Measurements from ENCODE around the gene HS1BP3. TPM values are rescaled to one million over a fixed set of nuclear protein-coding genes. Genes with fewer than 3 reads are reported as not detected.

HS1BP3 gene
- total and polyA plus RNA-seq, 2 of the 13 experiments (the other 11 are each of a cell fraction or from before 2014, with no cell fraction given) = 15.2 to 22.0 TPM

- TF ChIP-seq ARHGAP35 (CRISPR knock-in tag; IDR thresholded peaks at IDR 0.05; ENCODE audit: borderline replicate concordance) (no peak), ZBTB1 (CRISPR knock-in tag; IDR thresholded peaks at IDR 0.05; ENCODE audit: borderline replicate concordance) (peak; percentile 62; the same call in 1 of the 2 replicates), ZNF264 (CRISPR knock-in tag; IDR thresholded peaks at IDR 0.05) (peak; percentile 75; the same call in 1 of the 2 replicates), ZNF326 (CRISPR knock-in tag; IDR thresholded peaks at IDR 0.05; ENCODE audit: borderline replicate concordance) (no peak), IKZF1 (IDR thresholded peaks at IDR 0.05) (no peak), ZNF263 (CRISPR knock-in tag; IDR thresholded peaks at IDR 0.05) (peak; percentile 34; the same call in 1 of the 2 replicates), TCF7 (IDR thresholded peaks at IDR 0.05; ENCODE audit: low read depth) (peak; percentile 85), NONO (IDR thresholded peaks at IDR 0.05) (no peak), NONO (CRISPR knock-in tag; conservative IDR thresholded peaks at IDR 0.05) (no peak), ZKSCAN1 (IDR thresholded peaks at IDR 0.05; ENCODE audit: low read length) (peak; percentile 46; the same call in 1 of the 2 replicates), ZBTB42 (CRISPR knock-in tag; IDR thresholded peaks at IDR 0.05) (no peak), ZNF644 (CRISPR knock-in tag; IDR thresholded peaks at IDR 0.05; ENCODE audit: low read depth) (peak; percentile 93), MXD3 (CRISPR knock-in tag; IDR thresholded peaks at IDR 0.05) (peak; percentile 46; the same call in 1 of the 2 replicates), ZNF800 (CRISPR knock-in tag; IDR thresholded peaks at IDR 0.05) (no peak), ZFP91 (CRISPR knock-in tag; IDR thresholded peaks at IDR 0.05; ENCODE audit: borderline replicate concordance) (peak; percentile 86), NFE2 (CRISPR knock-in tag; IDR thresholded peaks at IDR 0.05) (no peak), ZNF3 (CRISPR knock-in tag; IDR thresholded peaks at IDR 0.05) (0 out of 2 replicates have a peak, but pooled peaks have one; percentile 27), NFKB2 (CRISPR knock-in tag; IDR thresholded peaks at IDR 0.05; ENCODE audit: borderline replicate concordance) (peak; percentile 64; the same call in 1 of the 2 replicates), ZGPAT (CRISPR knock-in tag; IDR thresholded peaks at IDR 0.05) (peak; percentile 99)
Observed at GRCh38 chr2:20596973-20597859, 53.7 kb downstream of the HS1BP3 start (continued).

Measured in HepG2 (cell line).